ENCODE results near the gene TWF2.

DNA sequence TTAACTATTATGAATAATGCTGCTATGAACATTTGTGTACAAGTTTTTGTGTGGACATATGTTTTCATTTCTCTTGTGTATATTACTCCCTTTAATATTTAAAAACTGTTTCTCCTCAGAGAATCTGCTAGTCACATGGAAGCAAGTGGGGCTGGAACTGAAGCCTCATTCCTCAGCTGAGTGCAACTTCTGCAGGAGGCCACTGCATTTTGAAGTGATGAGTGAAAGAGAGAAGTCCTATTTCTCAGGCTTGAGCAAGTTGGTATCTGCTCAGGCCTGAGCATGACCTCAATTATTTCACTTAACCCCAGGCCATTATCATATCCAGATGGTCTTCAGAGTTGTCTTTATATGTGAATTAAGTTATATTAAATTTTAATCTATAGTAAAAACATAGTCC is 25.1 kb downstream of the TWF2 start:
- TF ChIP-seq EZH2 (IDR thresholded peaks at IDR 0.05), result no peak
- no peak for TF ChIP-seq POLR2AphosphoS5 (IDR thresholded peaks at IDR 0.05; ENCODE audit: borderline replicate concordance, low read depth, low read length)
- no peak for TF ChIP-seq FOXP2 (optimal IDR thresholded peaks at IDR 0.05; ENCODE audit: control extremely low read depth, extremely low read length, insufficient read depth)

Data from SK-N-MC (cell line).